Thymus (tissue), 11 donors: ENCODE results near the gene ITGA2B. TPM values are rescaled to one million over a fixed set of nuclear protein-coding genes. Genes with fewer than 3 reads are reported as not detected.
"Not testable (repeated sequence)": the region's sequence is repeated elsewhere in the genome, so short reads cannot be mapped to it uniquely, and the experiment has no call there.

Experiments
- DNase-seq, 9 donors: peaks; one replicate each; pipeline ENCODE4 v3.0.0-alpha.2; 2013; ENCODE audit warnings: low spot score in 9 of 9, low read depth in 6 of 9, missing footprints in 1 of 9
- H3K27ac ChIP-seq, 2 donors: one replicate each; pipeline ENCODE4 v1.5.1; 2013; ENCODE audit warnings: control low read depth in 1 of 2, low read depth in 1 of 2, low read length in 1 of 2, mild to moderate bottlenecking in 1 of 2, moderate library complexity in 1 of 2
- H3K27me3 ChIP-seq, 2 donors: one replicate each; pipeline ENCODE4 v1.5.1; 2013; ENCODE audit warnings: low read length in 1 of 2; ENCODE audit not compliant: control insufficient read depth in 2 of 2, insufficient read depth in 1 of 2
- H3K36me3 ChIP-seq, 2 donors: one replicate each; pipeline ENCODE4 v1.5.1; 2013; ENCODE audit warnings: low read length in 1 of 2, mild to moderate bottlenecking in 1 of 2, moderate library complexity in 1 of 2; ENCODE audit not compliant: control insufficient read depth in 2 of 2, insufficient read depth in 2 of 2
- H3K4me1 ChIP-seq, 2 donors: one replicate each; pipeline ENCODE4 v1.5.1; 2013; ENCODE audit warnings: low read length in 2 of 2; ENCODE audit not compliant: control insufficient read depth in 2 of 2, insufficient read depth in 2 of 2
- H3K4me3 ChIP-seq, 2 donors: one replicate each; pipeline ENCODE4 v1.5.1; 2013; ENCODE audit warnings: low read length in 2 of 2, control low read depth in 1 of 2, mild to moderate bottlenecking in 1 of 2
- H3K9me3 ChIP-seq, 2 donors: one replicate each; pipeline ENCODE4 v1.5.1; 2013; ENCODE audit warnings: low read length in 1 of 2, mild to moderate bottlenecking in 1 of 2; ENCODE audit not compliant: control insufficient read depth in 2 of 2, insufficient read depth in 1 of 2
- WGBS: extraction: QIAGEN DNeasy Blood & Tissue Kit; methylation state at CpG from one replicate; pipeline ENCODE4 v1.1.7; 2013; 5-methylcytosine and 5-hydroxymethylcytosine counted together
- polyA plus RNA-seq: library from polyadenylated mRNA; stranded (reverse); fragments of 200-250 nt; gene quantifications from one replicate; pipeline ENCODE4 v1.2.3, GENCODE V29; 2013
- total RNA-seq: library from RNA; stranded (reverse); fragments of 120-200 nt; gene quantifications from one replicate; pipeline ENCODE4 v1.2.4, GENCODE V29; 2013
- donor health status: healthy.

Gene ITGA2B
- total and polyA plus RNA-seq, 2 donors = 0.38 to 0.41 TPM

DNA sequence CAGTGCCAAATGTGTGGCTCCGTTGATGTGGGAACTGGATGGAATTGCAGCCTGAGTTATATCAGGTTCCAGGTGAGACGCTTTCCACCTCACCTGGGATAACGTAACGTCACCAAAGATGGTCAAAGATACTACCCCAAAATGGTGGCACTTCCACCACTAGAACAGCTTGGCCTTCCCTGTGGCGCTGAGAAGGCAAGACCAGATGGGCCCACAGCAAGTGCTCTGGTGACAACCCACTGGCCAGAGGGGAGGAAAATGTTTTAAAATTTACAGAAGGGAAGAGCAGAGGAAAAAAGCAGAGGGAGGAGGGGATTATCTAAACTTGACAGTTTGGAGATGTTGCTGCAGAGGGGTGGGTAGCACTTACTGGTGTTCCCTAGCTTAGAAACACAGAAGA lies 7.5 kb upstream of the ITGA2B start:
- H3K9me3 ChIP-seq = no peaks in the 10 kb centered on the region
- no peak for DNase-seq
- no peak overlapping the region for H3K4me3 ChIP-seq
- peaks cover 41 to 45% of the 10 kb centered on the region in 2 donors for H3K36me3 ChIP-seq
- H3K27me3 ChIP-seq = no peaks in the 10 kb centered on the region
- H3K4me1 ChIP-seq = no peaks in the 10 kb centered on the region
- 98% methylated on average over 5 of the region's 5 CpGs for WGBS
- no peak overlapping the region for H3K27ac ChIP-seq

GRCh38 chr17:44394833-44395232 lies 5.4 kb upstream of the ITGA2B start:
- WGBS = 98% methylated on average over 2 of the region's 2 CpGs
- Histone ChIP-seq H3K4me1 (no peaks in the 10 kb centered on the region), H3K27ac (no peak overlapping the region), H3K4me3 (no peak overlapping the region), H3K36me3 (peaks cover 27 to 28% of the 10 kb centered on the region in 2 donors), H3K27me3 (no peaks in the 10 kb centered on the region), H3K9me3 (no peaks in the 10 kb centered on the region)
- no peak for DNase-seq

DNA sequence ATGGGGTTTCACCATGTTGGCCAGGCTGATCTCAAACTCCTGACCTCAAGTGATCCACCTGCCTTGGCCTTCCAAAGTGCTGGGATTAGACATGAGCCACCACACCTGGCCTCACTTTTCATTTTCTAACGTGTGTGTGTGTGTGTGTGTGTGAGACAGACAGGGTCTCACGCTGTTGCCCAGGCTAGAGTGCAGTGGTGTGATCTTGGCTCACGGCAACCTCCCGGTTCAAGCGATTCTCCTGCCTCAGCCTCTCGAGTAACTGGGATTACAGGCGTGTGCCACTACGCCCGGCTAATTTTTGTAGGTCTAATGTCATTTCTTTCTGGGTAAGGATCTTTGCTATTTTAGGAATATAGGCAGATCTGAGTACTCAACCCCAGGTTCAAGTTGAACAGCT lies 4.7 kb upstream of the ITGA2B start:
- not testable (repeated sequence) for H3K27ac ChIP-seq, DNase-seq, H3K9me3 ChIP-seq, H3K4me3 ChIP-seq, H3K4me1 ChIP-seq, H3K27me3 ChIP-seq
- 98% methylated on average over 9 of the region's 9 CpGs for WGBS
- peaks cover 20% of the 10 kb centered on the region in 2 donors for H3K36me3 ChIP-seq

GRCh38 chr17:44390250-44390870 lies 911 bp upstream of the ITGA2B start:
- H3K27ac ChIP-seq = no peak overlapping the region
- no peak overlapping the region for H3K4me3 ChIP-seq
- H3K4me1 ChIP-seq = peaks cover 6 to 11% of the 10 kb centered on the region in 2 donors
- WGBS = 89% methylated on average over 10 of the region's 10 CpGs
- peaks cover 0 to 5% of the 10 kb centered on the region in 2 donors for H3K9me3 ChIP-seq
- no peaks in the 10 kb centered on the region for H3K36me3 ChIP-seq
- H3K27me3 ChIP-seq = peaks cover 8 to 17% of the 10 kb centered on the region in 2 donors
- DNase-seq = no peak

GRCh38 chr17:44389723-44390202 lies 314 bp upstream of the ITGA2B start:
- Histone ChIP-seq H3K4me3 (no peak overlapping the region), H3K9me3 (peaks cover 0 to 5% of the 10 kb centered on the region in 2 donors), H3K36me3 (no peaks in the 10 kb centered on the region), H3K27me3 (peaks cover 9 to 23% of the 10 kb centered on the region in 2 donors), H3K27ac (no peak overlapping the region), H3K4me1 (peaks cover 6 to 15% of the 10 kb centered on the region in 2 donors)
- DNase-seq = no peak
- 17% methylated on average over 6 of the region's 6 CpGs for WGBS

GRCh38 chr17:44387804-44388203 lies 1.6 kb downstream of the ITGA2B start:
- Histone ChIP-seq H3K36me3 (no peaks in the 10 kb centered on the region), H3K27me3 (peaks cover 19 to 42% of the 10 kb centered on the region in 2 donors)
- DNase-seq = no peak

GRCh38 chr17:44386182-44386525 lies 3.3 kb downstream of the ITGA2B start:
- H3K27me3 ChIP-seq = peaks cover 19 to 53% of the 10 kb centered on the region in 2 donors
- no peak for DNase-seq
- WGBS = 67% methylated on average over 10 of the region's 10 CpGs

More at GRCh38 chr17:44387804-44388203, 1.6 kb downstream of the ITGA2B start:
- no peak overlapping the region for H3K4me3 ChIP-seq
- peaks cover 0 to 5% of the 10 kb centered on the region in 2 donors for H3K9me3 ChIP-seq
- peaks cover 6 to 21% of the 10 kb centered on the region in 2 donors for H3K4me1 ChIP-seq
- no peak overlapping the region for H3K27ac ChIP-seq
- 97% methylated on average over 2 of the region's 2 CpGs for WGBS

GRCh38 chr17:44385287-44386181 lies 3.9 kb downstream of the ITGA2B start:
- peak; percentile 27 to 87 (median 67) for DNase-seq
- peaks cover 0 to 5% of the 10 kb centered on the region in 2 donors for H3K9me3 ChIP-seq
- no peaks in the 10 kb centered on the region for H3K36me3 ChIP-seq
- peak overlapping the region; percentile 37 to 50 for H3K4me3 ChIP-seq
- H3K27ac ChIP-seq = no peak overlapping the region
- 13% methylated on average over 68 of the region's 68 CpGs for WGBS
- H3K27me3 ChIP-seq = peaks cover 19 to 59% of the 10 kb centered on the region in 2 donors
- H3K4me1 ChIP-seq = peaks cover 6 to 21% of the 10 kb centered on the region in 2 donors

More at GRCh38 chr17:44386182-44386525, 3.3 kb downstream of the ITGA2B start:
- H3K36me3 ChIP-seq = no peaks in the 10 kb centered on the region
- no peak overlapping the region for H3K4me3 ChIP-seq
- H3K27ac ChIP-seq = no peak overlapping the region
- peaks cover 6 to 21% of the 10 kb centered on the region in 2 donors for H3K4me1 ChIP-seq
- peaks cover 0 to 5% of the 10 kb centered on the region in 2 donors for H3K9me3 ChIP-seq

DNA sequence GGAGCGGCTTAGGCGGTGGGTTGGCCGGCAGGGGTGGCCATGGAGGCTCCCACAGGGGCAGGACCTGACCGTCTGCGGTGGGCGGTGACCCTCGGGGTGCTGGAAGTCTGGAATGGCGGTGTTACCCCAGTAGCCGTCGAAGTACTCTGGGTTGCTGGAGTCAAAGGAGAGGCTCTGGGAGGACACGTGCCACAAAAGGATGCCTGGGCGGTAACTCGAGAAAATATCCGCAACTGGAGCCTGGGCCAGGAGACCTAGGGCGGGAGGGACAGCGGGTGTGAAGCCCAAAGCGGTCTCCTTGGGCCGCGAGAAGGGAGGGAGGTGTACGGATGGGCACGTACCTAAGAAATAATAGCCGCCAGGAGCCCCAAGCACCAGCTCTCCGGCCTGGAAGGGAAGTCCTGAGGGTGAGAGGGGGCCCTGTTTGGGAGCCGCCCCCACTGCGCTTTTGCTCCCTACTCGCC lies 4.6 kb downstream of the ITGA2B start:
- 11% methylated on average over 26 of the region's 26 CpGs for WGBS
- Histone ChIP-seq H3K27me3 (peaks cover 19 to 64% of the 10 kb centered on the region in 2 donors), H3K9me3 (peaks cover 0 to 5% of the 10 kb centered on the region in 2 donors), H3K4me3 (peak overlapping the region; percentile 11 to 50), H3K36me3 (no peaks in the 10 kb centered on the region), H3K27ac (no peak overlapping the region), H3K4me1 (peaks cover 6 to 21% of the 10 kb centered on the region in 2 donors)
- DNase-seq = no peak
